GM12878 (cell line): Measurements from ENCODE around the gene CHCHD6. TPM values are rescaled to one million over a fixed set of nuclear protein-coding genes. Genes with fewer than 3 reads are reported as not detected.

ENCODE experiments used
- ATAC-seq: fragments of 200-7000 bp; cut with Tn5 transposase; 3 replicates; pipeline ENCODE4 v1.9.1; 2020; ENCODE audit warnings: mild to moderate bottlenecking, moderate library complexity
- BruUV-seq: library from RNA; stranded (reverse); fragments of 400-500 nt; replicated peaks from 2 replicates; lab custom pipeline; 2021; lab: Mats Ljungman, UMichigan
- CTCF ChIA-PET: fragments of 300-600 bp; sonication (Branson Sonifier 250); formaldehyde crosslinking; extraction: SDS; loops from one replicate; lab custom pipeline; 2021; ENCODE audit warnings: inconsistent platforms; lab: Yijun Ruan, JAX
- POLR2A ChIA-PET: fragments of 350-600 bp; formaldehyde crosslinking; extraction: SDS; loops from one replicate; lab custom pipeline; 2021; ENCODE audit warnings: inconsistent platforms; lab: Charles Lee
- RAD21 ChIA-PET: fragments of 300-600 bp; sonication (Branson Sonifier 250); formaldehyde crosslinking; loops from one replicate; lab custom pipeline; 2023; ENCODE audit warnings: antibody characterized with exemption; ENCODE audit not compliant: unreplicated experiment; lab: Charles Lee
- SMC1A ChIA-PET: fragments of 300-600 bp; sonication (Branson Sonifier 250); formaldehyde crosslinking; loops from one replicate; lab custom pipeline; 2023; ENCODE audit not compliant: unreplicated experiment, uncharacterized antibody; lab: Charles Lee
- DNase-seq: peaks from one replicate; pipeline ENCODE4 v3.0.0-alpha.2; 2011; ENCODE audit warnings: low read depth, low spot score
- FAIRE-seq: peaks from 3 replicates; lab custom pipeline; 2011; peaks lifted over from hg19 to GRCh38; lab: Jason Lieb, UNC
- H2AFZ ChIP-seq: 2 replicates; pipeline ENCODE4 v1.6.0; 2011; ENCODE audit warnings: low read depth, low read length, control low read depth; ENCODE audit not compliant: control insufficient read depth
- H3K27ac ChIP-seq: 2 replicates; pipeline ENCODE4 v1.5.1; 2011; ENCODE audit warnings: control low read depth; ENCODE audit not compliant: control insufficient read depth, insufficient read depth
- H3K27me3 ChIP-seq, 2 experiments: replicated peaks in 1 of 2; 2 replicates each; pipeline versions ENCODE4 v1.6.0 to v1.6.1; 2011; ENCODE audit warnings: low read length in 1 of 2; ENCODE audit not compliant: control insufficient read depth in 2 of 2, insufficient read depth in 2 of 2
- H3K36me3 ChIP-seq, 2 experiments: 2 replicates each; pipeline ENCODE4 v1.5.1; 2011; ENCODE audit warnings: low read length in 1 of 2; ENCODE audit not compliant: control insufficient read depth in 2 of 2, insufficient read depth in 2 of 2
- H3K4me1 ChIP-seq: 2 replicates; pipeline ENCODE4 v1.6.1; 2011; ENCODE audit warnings: mild to moderate bottlenecking, low read length, moderate library complexity, mixed read lengths; ENCODE audit not compliant: control insufficient read depth, insufficient read depth
- H3K4me2 ChIP-seq: 2 replicates; pipeline ENCODE4 v1.6.0; 2011; ENCODE audit warnings: control low read depth; ENCODE audit not compliant: control insufficient read depth, insufficient read depth
- H3K4me3 ChIP-seq: fragments of 200-600 bp; sonication (generic); 2 replicates; pipeline ENCODE4 v1.5.1; 2016
- H3K79me2 ChIP-seq: 2 replicates; pipeline ENCODE4 v1.6.0; 2011; ENCODE audit warnings: low read length; ENCODE audit not compliant: control insufficient read depth, insufficient read depth
- H3K9ac ChIP-seq: 2 replicates; pipeline ENCODE4 v1.8.0; 2011; ENCODE audit warnings: low read length, control low read depth, mixed read lengths; ENCODE audit not compliant: control insufficient read depth, insufficient read depth
- H3K9me3 ChIP-seq: replicated peaks from 3 replicates; pipeline ENCODE4 v1.5.1; 2011; ENCODE audit warnings: mild to moderate bottlenecking, low read length; ENCODE audit not compliant: control insufficient read depth, insufficient read depth
- H4K20me1 ChIP-seq: 2 replicates; pipeline ENCODE4 v1.6.0; 2011; ENCODE audit not compliant: control insufficient read depth, insufficient read depth
- ASH2L ChIP-seq: fragments of 300-600, 200-600 bp; sonication (generic); IDR thresholded peaks from 2 replicates; pipeline ENCODE4 v1.6.1; 2017; ENCODE audit warnings: low read depth, mild to moderate bottlenecking, borderline replicate concordance
- FOXM1 ChIP-seq: IDR thresholded peaks from 2 replicates; pipeline ENCODE4 v1.6.1; 2012; ENCODE audit warnings: low read depth, mild to moderate bottlenecking, inconsistent platforms, low read length, moderate library complexity
- HDAC2 ChIP-seq: fragments of 200-600 bp; sonication (generic); IDR thresholded peaks from 2 replicates; pipeline ENCODE4 v1.6.1; 2017
- HDGF ChIP-seq: fragments of 450-650 bp; IDR thresholded peaks from 2 replicates; pipeline ENCODE4 v1.6.1; 2016; ENCODE audit warnings: antibody characterized with exemption
- IRF5 ChIP-seq: fragments of 450-650 bp; IDR thresholded peaks from 2 replicates; pipeline ENCODE4 v1.6.1; 2017; ENCODE audit warnings: borderline replicate concordance
- KDM1A ChIP-seq: fragments of 200-600 bp; sonication (generic); IDR thresholded peaks from 2 replicates; pipeline ENCODE4 v1.6.1; 2016; ENCODE audit warnings: borderline replicate concordance
- MXI1 ChIP-seq: fragments of 150-350 bp; IDR thresholded peaks from 2 replicates; pipeline ENCODE4 v1.6.1; 2011; ENCODE audit warnings: low read depth, mild to moderate bottlenecking, inconsistent platforms, low read length, improper control_type of control experiment
- POLR2A ChIP-seq: IDR thresholded peaks from 2 replicates; pipeline ENCODE4 v1.6.1; 2011; ENCODE audit warnings: low read depth, mild to moderate bottlenecking, low read length
- POLR2AphosphoS2 ChIP-seq: IDR thresholded peaks from 2 replicates; pipeline ENCODE4 v1.6.1; 2011; ENCODE audit warnings: low read depth, mild to moderate bottlenecking, low read length, improper control_type of control experiment, moderate library complexity
- POU2F2 ChIP-seq: IDR thresholded peaks from 3 replicates; pipeline ENCODE4 v1.6.1; 2011; ENCODE audit warnings: low read depth, mild to moderate bottlenecking, low read length, borderline replicate concordance
- SMAD1 ChIP-seq: fragments of 450-650 bp; IDR thresholded peaks from 2 replicates; pipeline ENCODE4 v1.6.1; 2018; ENCODE audit warnings: mild to moderate bottlenecking, low read depth; ENCODE audit not compliant: partially characterized antibody
- SMC3 ChIP-seq: IDR thresholded peaks from 2 replicates; pipeline ENCODE4 v1.6.1; 2011; ENCODE audit warnings: low read length, improper control_type of control experiment, borderline replicate concordance
- SP1 ChIP-seq: IDR thresholded peaks from one replicate; pipeline ENCODE4 v1.6.1; 2011; ENCODE audit warnings: low read depth, low read length
- STAT1 ChIP-seq: fragments of 450-650 bp; conservative IDR thresholded peaks from 2 replicates; pipeline ENCODE4 v1.6.1; 2014; ENCODE audit warnings: antibody characterized with exemption, mild to moderate bottlenecking
- ZBTB33 ChIP-seq: fragments of 450-650 bp; IDR thresholded peaks from 2 replicates; pipeline ENCODE4 v1.6.1; 2017; ENCODE audit warnings: mild to moderate bottlenecking
- WGBS: methylation state at CpG from one replicate; pipeline ENCODE4 v1.1.6; 2016; ENCODE audit warnings: low lambda C conversion rate; ENCODE audit not compliant: insufficient replicate concordance, insufficient coverage; ENCODE audit errors: missing lambda C conversion rate; 5-methylcytosine and 5-hydroxymethylcytosine counted together
- in situ Hi-C: fragments of 300-500 bp; cut with MboI; formaldehyde crosslinking; loops from 9 replicates; pipeline ENCODE4 v1.14.3; 2018; ENCODE audit warnings: mixed read lengths
- intact Hi-C: fragments of 100-400 bp; cut with micrococcal nuclease; formaldehyde crosslinking; loops from one replicate; pipeline ENCODE4 v1.14.2; 2022; ENCODE audit not compliant: unreplicated experiment
- polyA plus RNA-seq, 11 experiments: library from polyadenylated mRNA; depleted of rRNA in 4 of 11; unstranded in 6 of 11; stranded (reverse) in 5 of 11; fragments of >200 nt; fragmentation: Nextera tagmentation in 4 of 11; fragmentation: Illumina TruSeq in 1 of 11; extraction: Ambion mirVana in 4 of 11; extraction: Trizol in 1 of 11; gene quantifications; 1 replicate in 1 of 11; 2 replicates in 10 of 11; pipeline versions ENCODE4 v1.2.1 to v1.2.3, GENCODE V29; 2011 to 2016; ENCODE audit warnings: inconsistent platforms in 2 of 11, missing spikeins in 2 of 11, low read depth in 1 of 11
- total RNA-seq, 4 experiments: library from RNA; depleted of rRNA in 3 of 4; stranded (reverse); fragments of >200 nt in 3 of 4; fragmentation: Illumina TruSeq in 1 of 4; extraction: Trizol in 1 of 4; gene quantifications; 2 replicates each; pipeline versions ENCODE4 v1.2.1 to v1.2.3, GENCODE V29; 2013 to 2021
- TF ChIP-seq, protein P1 (sequence below): fragments of 450-650 bp; IDR thresholded peaks from 2 replicates; pipeline ENCODE4 v1.6.1; 2017; ENCODE audit warnings: mild to moderate bottlenecking, low read depth, inconsistent platforms; ENCODE audit not compliant: poor library complexity, severe bottlenecking
- TF ChIP-seq, protein P2 (sequence below): fragments of 150-350 bp; IDR thresholded peaks from 2 replicates; pipeline ENCODE4 v1.6.1; 2016; ENCODE audit warnings: low read depth, low read length

The CHCHD6 gene
- total and polyA plus RNA-seq, 10 of the 15 experiments (the other 5 are each of a cell fraction or from before 2014, with no cell fraction given) = 2.7 to 16.7 (median 12.3) TPM

- Histone ChIP-seq H3K27me3 (no peaks in the 10 kb centered on the region), H3K9ac (no peak overlapping the region), H3K79me2 (no peaks in the 10 kb centered on the region), H3K4me3 (no peak overlapping the region), H3K4me2 (no peak overlapping the region), H3K9me3 (no peaks in the 10 kb centered on the region), H2AFZ (no peak overlapping the region), H3K27ac (no peak overlapping the region), H4K20me1 (no peaks in the 10 kb centered on the region; the same call in 1 of the 2 replicates), H3K4me1 (no peaks in the 10 kb centered on the region), H3K36me3 (no peaks in the 10 kb centered on the region)
- SMC1A ChIA-PET = no interaction called here
- DNase-seq (no peak), ATAC-seq (no peak), FAIRE-seq (no peak)
- 71% methylated on average over 6 of the region's 6 CpGs for WGBS
- RAD21 ChIA-PET = no interaction called here
- in situ Hi-C loops (no loop called here), intact Hi-C loops (no loop called here)
- CTCF ChIA-PET = interaction anchor here (0.9 kb wide), 1 partner anchor 11 kb away, joined by 3 read pairs; no protein-coding TSS in a partner anchor
- POLR2A ChIA-PET = no interaction called here
- BruUV-seq = no TSS peak
- TF ChIP-seq ASH2L (no peak), IRF5 (no peak), POLR2A (no peak), HDGF (no peak), STAT1 (no peak), FOXM1 (no peak), KDM1A (no peak), MXI1 (no peak), SMAD1 (no peak), SMC3 (no peak), POU2F2 (no peak), ZBTB33 (no peak), SP1 (no peak), HDAC2 (no peak), POLR2AphosphoS2 (no peak)
- TF ChIP-seq, protein P1, sequence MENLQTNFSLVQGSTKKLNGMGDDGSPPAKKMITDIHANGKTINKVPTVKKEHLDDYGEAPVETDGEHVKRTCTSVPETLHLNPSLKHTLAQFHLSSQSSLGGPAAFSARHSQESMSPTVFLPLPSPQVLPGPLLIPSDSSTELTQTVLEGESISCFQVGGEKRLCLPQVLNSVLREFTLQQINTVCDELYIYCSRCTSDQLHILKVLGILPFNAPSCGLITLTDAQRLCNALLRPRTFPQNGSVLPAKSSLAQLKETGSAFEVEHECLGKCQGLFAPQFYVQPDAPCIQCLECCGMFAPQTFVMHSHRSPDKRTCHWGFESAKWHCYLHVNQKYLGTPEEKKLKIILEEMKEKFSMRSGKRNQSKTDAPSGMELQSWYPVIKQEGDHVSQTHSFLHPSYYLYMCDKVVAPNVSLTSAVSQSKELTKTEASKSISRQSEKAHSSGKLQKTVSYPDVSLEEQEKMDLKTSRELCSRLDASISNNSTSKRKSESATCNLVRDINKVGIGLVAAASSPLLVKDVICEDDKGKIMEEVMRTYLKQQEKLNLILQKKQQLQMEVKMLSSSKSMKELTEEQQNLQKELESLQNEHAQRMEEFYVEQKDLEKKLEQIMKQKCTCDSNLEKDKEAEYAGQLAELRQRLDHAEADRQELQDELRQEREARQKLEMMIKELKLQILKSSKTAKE = no peak
- TF ChIP-seq, protein P2, sequence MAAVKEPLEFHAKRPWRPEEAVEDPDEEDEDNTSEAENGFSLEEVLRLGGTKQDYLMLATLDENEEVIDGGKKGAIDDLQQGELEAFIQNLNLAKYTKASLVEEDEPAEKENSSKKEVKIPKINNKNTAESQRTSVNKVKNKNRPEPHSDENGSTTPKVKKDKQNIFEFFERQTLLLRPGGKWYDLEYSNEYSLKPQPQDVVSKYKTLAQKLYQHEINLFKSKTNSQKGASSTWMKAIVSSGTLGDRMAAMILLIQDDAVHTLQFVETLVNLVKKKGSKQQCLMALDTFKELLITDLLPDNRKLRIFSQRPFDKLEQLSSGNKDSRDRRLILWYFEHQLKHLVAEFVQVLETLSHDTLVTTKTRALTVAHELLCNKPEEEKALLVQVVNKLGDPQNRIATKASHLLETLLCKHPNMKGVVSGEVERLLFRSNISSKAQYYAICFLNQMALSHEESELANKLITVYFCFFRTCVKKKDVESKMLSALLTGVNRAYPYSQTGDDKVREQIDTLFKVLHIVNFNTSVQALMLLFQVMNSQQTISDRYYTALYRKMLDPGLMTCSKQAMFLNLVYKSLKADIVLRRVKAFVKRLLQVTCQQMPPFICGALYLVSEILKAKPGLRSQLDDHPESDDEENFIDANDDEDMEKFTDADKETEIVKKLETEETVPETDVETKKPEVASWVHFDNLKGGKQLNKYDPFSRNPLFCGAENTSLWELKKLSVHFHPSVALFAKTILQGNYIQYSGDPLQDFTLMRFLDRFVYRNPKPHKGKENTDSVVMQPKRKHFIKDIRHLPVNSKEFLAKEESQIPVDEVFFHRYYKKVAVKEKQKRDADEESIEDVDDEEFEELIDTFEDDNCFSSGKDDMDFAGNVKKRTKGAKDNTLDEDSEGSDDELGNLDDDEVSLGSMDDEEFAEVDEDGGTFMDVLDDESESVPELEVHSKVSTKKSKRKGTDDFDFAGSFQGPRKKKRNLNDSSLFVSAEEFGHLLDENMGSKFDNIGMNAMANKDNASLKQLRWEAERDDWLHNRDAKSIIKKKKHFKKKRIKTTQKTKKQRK = no peak
Observed at GRCh38 chr3:126747768-126748167, 43.7 kb downstream of the CHCHD6 start.
